ENCODE data around the gene RNF181. TPM values are rescaled to one million over a fixed set of nuclear protein-coding genes. Genes with fewer than 3 reads are reported as not detected.
A peak's percentile ranks its signal among the peaks of the same experiment; 100 is the strongest.

Gene RNF181
- total and polyA plus RNA-seq, 2 of the 13 experiments (the other 11 are each of a cell fraction or from before 2014, with no cell fraction given): 224 to 578 TPM

DNA sequence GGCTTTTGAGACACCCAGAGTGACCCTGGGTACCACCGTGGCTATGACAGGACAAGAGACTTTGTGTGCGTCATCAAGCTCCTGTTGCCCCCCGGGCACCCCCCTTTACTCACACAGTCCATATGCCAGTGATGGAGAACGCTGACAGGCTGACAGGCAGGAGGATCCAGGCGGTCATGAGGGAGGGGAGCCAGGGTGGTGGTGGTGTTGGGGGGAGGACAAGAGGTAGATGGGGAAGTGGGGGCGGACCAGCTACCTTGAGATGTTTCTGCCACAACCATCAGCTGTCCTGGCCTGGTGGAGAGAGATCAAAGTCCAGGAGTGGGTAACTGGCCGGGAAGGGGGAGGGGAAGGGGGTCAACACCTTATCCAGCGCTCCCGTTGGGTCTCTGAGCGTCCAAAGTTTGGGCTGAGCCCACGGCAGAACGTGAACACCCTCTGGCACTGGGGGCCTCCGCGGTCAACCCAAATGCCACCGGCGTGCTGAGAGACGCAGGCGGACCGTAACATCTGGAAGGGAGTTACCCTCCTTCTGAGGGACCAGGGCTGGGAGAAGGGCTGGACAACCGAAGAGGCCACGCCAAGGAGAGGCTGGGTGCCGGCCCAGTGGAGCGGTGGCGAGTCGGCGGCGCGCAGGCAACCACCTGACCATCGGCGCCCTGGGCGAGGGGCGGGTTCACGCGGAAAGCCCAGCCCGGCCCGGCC, 6.4 kb downstream of the RNF181 start:
- Histone ChIP-seq H4K20me1 (ENCODE audit: insufficient read depth, low read length) (no peaks in the 10 kb centered on the region), H3K4me3 (replicated peaks in 1 of 3; ENCODE audit: insufficient read depth in 1 of 3, low read depth in 2 of 3, low read length in 3 of 3) (peak overlapping the region; percentile 84 to 98 (median 91)), H3K27ac (ENCODE audit: extremely low read length, insufficient read depth, low read length) (peak overlapping the region; percentile 80), H3K9me3 (ENCODE audit: low read length) (no peaks in the 10 kb centered on the region), H3K4me1 (ENCODE audit: insufficient read depth, low read length) (peaks cover 85% of the 10 kb centered on the region), H3K36me3 (replicated peaks in 1 of 2; ENCODE audit: control insufficient read depth in 1 of 2, insufficient read depth in 2 of 2, low read length in 2 of 2) (peaks cover 7 to 33% of the 10 kb centered on the region in 2 experiments), H3K79me2 (ENCODE audit: insufficient read depth, low read length) (peaks cover 48% of the 10 kb centered on the region), H2AFZ (ENCODE audit: low read length) (no peak overlapping the region), H3K27me3 (ENCODE audit: control insufficient read depth in 1 of 2, insufficient read depth in 2 of 2, low read length in 2 of 2) (no peaks in the 10 kb centered on the region; a peak in 1 of 5 replicates), H3K9ac (ENCODE audit: insufficient read depth, low read depth, low read length) (peak overlapping the region; percentile 94), H3K4me2 (ENCODE audit: low read depth, low read length) (peak overlapping the region; percentile 93)
- in situ Hi-C loops (cut with HindIII; ENCODE audit: extremely low pct_ligation_motif_present, low pct_unique_long_range_greater_than_20kb) (no loop called here), intact Hi-C loops (cut with micrococcal nuclease; ENCODE audit: unreplicated experiment) (loop anchor here (1.0 kb wide), 3 partner anchors 17 to 41 kb away; partner anchors contain the start of genes GGCX and VAMP8)
- WGBS (ENCODE audit: low lambda C conversion rate): 3% methylated on average over 14 of the region's 36 CpGs
- peak; percentile 49 for ATAC-seq
- CTCF ChIA-PET (ENCODE audit: low intra/inter-chr PET ratio, low total read pairs): no interaction called here
- POLR2A ChIA-PET: interaction anchor here (0.8 to 25.9 kb wide), 12 partner anchors 4 to 248 kb away, joined by 3 to 795 read pairs (median 24); partner anchors contain the start of genes C2orf68, ELMOD3, GGCX and MAT2A
- BruUV-seq (replicated peaks): no TSS peak
- DNase-seq (ENCODE audit: low spot score): peak; percentile 61
- FAIRE-seq: no peak
- TF ChIP-seq MBNL3 (CRISPR knock-in tag; conservative IDR thresholded peaks at IDR 0.05): no peak
- peak; percentile 12; the same call in 1 of the 2 replicates for TF ChIP-seq ZNF543 (CRISPR knock-in tag; IDR thresholded peaks at IDR 0.05)
- TF ChIP-seq ZNF225 (CRISPR knock-in tag; IDR thresholded peaks at IDR 0.05): 0 out of 2 replicates have a peak, but pooled peaks have one; percentile 44
- peak; percentile 55; the same call in 1 of the 2 replicates for TF ChIP-seq GPN1 (CRISPR knock-in tag; IDR thresholded peaks at IDR 0.05; ENCODE audit: borderline replicate concordance)
- TF ChIP-seq ZNF670 (CRISPR knock-in tag; IDR thresholded peaks at IDR 0.05; ENCODE audit: borderline replicate concordance): no peak
- TF ChIP-seq ZBTB7A (CRISPR knock-in tag; IDR thresholded peaks at IDR 0.05): peak; percentile 55; the same call in 1 of the 2 replicates
- TF ChIP-seq, protein P1, sequence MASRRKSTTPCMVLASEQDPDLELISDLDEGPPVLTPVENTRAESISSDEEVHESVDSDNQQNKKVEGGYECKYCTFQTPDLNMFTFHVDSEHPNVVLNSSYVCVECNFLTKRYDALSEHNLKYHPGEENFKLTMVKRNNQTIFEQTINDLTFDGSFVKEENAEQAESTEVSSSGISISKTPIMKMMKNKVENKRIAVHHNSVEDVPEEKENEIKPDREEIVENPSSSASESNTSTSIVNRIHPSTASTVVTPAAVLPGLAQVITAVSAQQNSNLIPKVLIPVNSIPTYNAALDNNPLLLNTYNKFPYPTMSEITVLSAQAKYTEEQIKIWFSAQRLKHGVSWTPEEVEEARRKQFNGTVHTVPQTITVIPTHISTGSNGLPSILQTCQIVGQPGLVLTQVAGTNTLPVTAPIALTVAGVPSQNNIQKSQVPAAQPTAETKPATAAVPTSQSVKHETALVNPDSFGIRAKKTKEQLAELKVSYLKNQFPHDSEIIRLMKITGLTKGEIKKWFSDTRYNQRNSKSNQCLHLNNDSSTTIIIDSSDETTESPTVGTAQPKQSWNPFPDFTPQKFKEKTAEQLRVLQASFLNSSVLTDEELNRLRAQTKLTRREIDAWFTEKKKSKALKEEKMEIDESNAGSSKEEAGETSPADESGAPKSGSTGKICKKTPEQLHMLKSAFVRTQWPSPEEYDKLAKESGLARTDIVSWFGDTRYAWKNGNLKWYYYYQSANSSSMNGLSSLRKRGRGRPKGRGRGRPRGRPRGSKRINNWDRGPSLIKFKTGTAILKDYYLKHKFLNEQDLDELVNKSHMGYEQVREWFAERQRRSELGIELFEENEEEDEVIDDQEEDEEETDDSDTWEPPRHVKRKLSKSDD (CRISPR knock-in tag; IDR thresholded peaks at IDR 0.05; ENCODE audit: low read depth): peak; percentile 48; the same call in 1 of the 2 replicates
- TF ChIP-seq, protein P2, sequence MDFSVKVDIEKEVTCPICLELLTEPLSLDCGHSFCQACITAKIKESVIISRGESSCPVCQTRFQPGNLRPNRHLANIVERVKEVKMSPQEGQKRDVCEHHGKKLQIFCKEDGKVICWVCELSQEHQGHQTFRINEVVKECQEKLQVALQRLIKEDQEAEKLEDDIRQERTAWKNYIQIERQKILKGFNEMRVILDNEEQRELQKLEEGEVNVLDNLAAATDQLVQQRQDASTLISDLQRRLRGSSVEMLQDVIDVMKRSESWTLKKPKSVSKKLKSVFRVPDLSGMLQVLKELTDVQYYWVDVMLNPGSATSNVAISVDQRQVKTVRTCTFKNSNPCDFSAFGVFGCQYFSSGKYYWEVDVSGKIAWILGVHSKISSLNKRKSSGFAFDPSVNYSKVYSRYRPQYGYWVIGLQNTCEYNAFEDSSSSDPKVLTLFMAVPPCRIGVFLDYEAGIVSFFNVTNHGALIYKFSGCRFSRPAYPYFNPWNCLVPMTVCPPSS (IDR thresholded peaks at IDR 0.05): no peak
- TF ChIP-seq, protein P3, sequence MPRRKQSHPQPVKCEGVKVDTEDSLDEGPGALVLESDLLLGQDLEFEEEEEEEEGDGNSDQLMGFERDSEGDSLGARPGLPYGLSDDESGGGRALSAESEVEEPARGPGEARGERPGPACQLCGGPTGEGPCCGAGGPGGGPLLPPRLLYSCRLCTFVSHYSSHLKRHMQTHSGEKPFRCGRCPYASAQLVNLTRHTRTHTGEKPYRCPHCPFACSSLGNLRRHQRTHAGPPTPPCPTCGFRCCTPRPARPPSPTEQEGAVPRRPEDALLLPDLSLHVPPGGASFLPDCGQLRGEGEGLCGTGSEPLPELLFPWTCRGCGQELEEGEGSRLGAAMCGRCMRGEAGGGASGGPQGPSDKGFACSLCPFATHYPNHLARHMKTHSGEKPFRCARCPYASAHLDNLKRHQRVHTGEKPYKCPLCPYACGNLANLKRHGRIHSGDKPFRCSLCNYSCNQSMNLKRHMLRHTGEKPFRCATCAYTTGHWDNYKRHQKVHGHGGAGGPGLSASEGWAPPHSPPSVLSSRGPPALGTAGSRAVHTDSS (CRISPR knock-in tag; conservative IDR thresholded peaks at IDR 0.05): no peak
- no peak; the same call in 1 of the 2 replicates for TF ChIP-seq KDM6A (CRISPR knock-in tag; IDR thresholded peaks at IDR 0.05; ENCODE audit: low read depth)
- TF ChIP-seq ZNF546 (CRISPR knock-in tag; conservative IDR thresholded peaks at IDR 0.05): no peak
- TF ChIP-seq RFX5 (IDR thresholded peaks at IDR 0.05; ENCODE audit: low read depth, low read length): no peak
- TF ChIP-seq CREM (IDR thresholded peaks at IDR 0.05): peak; percentile 34; the same call in 1 of the 2 replicates
- no peak for TF ChIP-seq CREM (CRISPR knock-in tag; IDR thresholded peaks at IDR 0.05)
- TF ChIP-seq NFYB (CRISPR knock-in tag; IDR thresholded peaks at IDR 0.05): 0 out of 2 replicates have a peak, but pooled peaks have one; percentile 17
- TF ChIP-seq RXRB (CRISPR knock-in tag; IDR thresholded peaks at IDR 0.05; ENCODE audit: borderline replicate concordance): no peak
- TF ChIP-seq ZSCAN31 (CRISPR knock-in tag; IDR thresholded peaks at IDR 0.05; ENCODE audit: low read depth): no peak
- TF ChIP-seq FOXO1 (CRISPR knock-in tag; IDR thresholded peaks at IDR 0.05): peak; percentile 70; the same call in 1 of the 2 replicates
- TF ChIP-seq ZNF564 (CRISPR knock-in tag; IDR thresholded peaks at IDR 0.05): no peak
- no peak for TF ChIP-seq ZNF337 (CRISPR knock-in tag; IDR thresholded peaks at IDR 0.05; ENCODE audit: borderline replicate concordance, low read depth)
